Measurements from ENCODE around the gene ACTL7B. TPM values are rescaled to one million over a fixed set of nuclear protein-coding genes. Genes with fewer than 3 reads are reported as not detected.

ACTL7B gene
- total and polyA plus RNA-seq, 2 donors (not counting 1 experiment from before 2014, with no cell fraction given) = 0.07 TPM; not detected in 1

DNA sequence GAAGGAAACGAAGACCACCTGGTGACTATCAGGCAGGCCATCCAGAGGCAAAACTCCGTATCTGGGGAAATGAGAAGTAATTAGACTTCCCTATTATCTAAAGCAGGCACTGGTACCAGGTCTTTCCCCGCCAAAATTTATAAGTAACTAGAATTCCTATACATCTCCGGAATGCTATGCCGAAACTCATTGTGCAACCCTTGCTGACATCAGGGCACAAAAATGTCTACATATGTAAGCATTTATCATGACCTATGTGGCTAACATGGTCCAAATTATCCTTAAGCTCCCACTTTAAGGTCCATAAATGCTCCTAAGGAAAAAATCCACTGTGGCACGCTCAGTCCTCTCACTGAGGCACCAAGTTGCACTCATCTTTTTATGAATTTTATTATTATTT, 17.8 kb downstream of the ACTL7B start:
- no peak overlapping the region for H2AFZ ChIP-seq (ENCODE audit: insufficient read depth, low read depth, low read length, poor library complexity, severe bottlenecking)
- Mint-ChIP-seq H3K9me3 (ENCODE audit: insufficient read depth) (no peaks in the 10 kb centered on the region), H3K27ac (no peak overlapping the region), H3K27me3 (no peaks in the 10 kb centered on the region), H3K4me1 (peaks cover 33% of the 10 kb centered on the region), H3K4me3 (no peak overlapping the region)
- H3K4me1 ChIP-seq (ENCODE audit: control insufficient read depth in 2 of 2, insufficient read depth in 2 of 2, low read length in 2 of 2) = peaks cover 30% of the 10 kb centered on the region in 2 donors
- H4K20me1 ChIP-seq (ENCODE audit: control insufficient read depth, insufficient read depth, low read length, poor library complexity, severe bottlenecking) = no peaks in the 10 kb centered on the region
- H3K79me2 ChIP-seq (ENCODE audit: control insufficient read depth, insufficient read depth, low read length) = no peaks in the 10 kb centered on the region
- H3K27ac ChIP-seq (ENCODE audit: low read length in 2 of 2) = no peak overlapping the region
- no peak for ATAC-seq (ENCODE audit: low read depth)
- intact Hi-C loops (cut with micrococcal nuclease) = no loop called here
- no peak for DNase-seq
- H3K4me3 ChIP-seq (ENCODE audit: control extremely low read depth in 1 of 5, extremely low read depth in 1 of 5, insufficient read depth in 1 of 5, low read depth in 2 of 5, low read length in 4 of 5) = no peak overlapping the region
- H3K27me3 ChIP-seq (replicated peaks in 1 of 4; ENCODE audit: control extremely low read depth in 1 of 4, control insufficient read depth in 3 of 4, insufficient read depth in 4 of 4, low read length in 3 of 4) = no peaks in the 10 kb centered on the region
- 97% methylated on average over 3 of the region's 6 CpGs for WGBS (ENCODE audit: insufficient coverage)
- ChIA-PET POLR2A (no interaction called here), CTCF (no interaction called here)
- TF ChIP-seq EZH2 (IDR thresholded peaks at IDR 0.05; ENCODE audit: borderline replicate concordance, insufficient read depth, low read depth, low read length, poor library complexity, severe bottlenecking) = no peak
- TF ChIP-seq, protein P1, sequence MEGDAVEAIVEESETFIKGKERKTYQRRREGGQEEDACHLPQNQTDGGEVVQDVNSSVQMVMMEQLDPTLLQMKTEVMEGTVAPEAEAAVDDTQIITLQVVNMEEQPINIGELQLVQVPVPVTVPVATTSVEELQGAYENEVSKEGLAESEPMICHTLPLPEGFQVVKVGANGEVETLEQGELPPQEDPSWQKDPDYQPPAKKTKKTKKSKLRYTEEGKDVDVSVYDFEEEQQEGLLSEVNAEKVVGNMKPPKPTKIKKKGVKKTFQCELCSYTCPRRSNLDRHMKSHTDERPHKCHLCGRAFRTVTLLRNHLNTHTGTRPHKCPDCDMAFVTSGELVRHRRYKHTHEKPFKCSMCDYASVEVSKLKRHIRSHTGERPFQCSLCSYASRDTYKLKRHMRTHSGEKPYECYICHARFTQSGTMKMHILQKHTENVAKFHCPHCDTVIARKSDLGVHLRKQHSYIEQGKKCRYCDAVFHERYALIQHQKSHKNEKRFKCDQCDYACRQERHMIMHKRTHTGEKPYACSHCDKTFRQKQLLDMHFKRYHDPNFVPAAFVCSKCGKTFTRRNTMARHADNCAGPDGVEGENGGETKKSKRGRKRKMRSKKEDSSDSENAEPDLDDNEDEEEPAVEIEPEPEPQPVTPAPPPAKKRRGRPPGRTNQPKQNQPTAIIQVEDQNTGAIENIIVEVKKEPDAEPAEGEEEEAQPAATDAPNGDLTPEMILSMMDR (IDR thresholded peaks at IDR 0.05) = no peak
- H3K9me3 ChIP-seq (ENCODE audit: control extremely low read depth in 1 of 3, control insufficient read depth in 2 of 3, insufficient read depth in 1 of 3, low read length in 2 of 3) = no peaks in the 10 kb centered on the region
- no peak overlapping the region for H3K4me2 ChIP-seq (replicated peaks; ENCODE audit: low read depth, low read length, poor library complexity, severe bottlenecking)
- no peaks in the 10 kb centered on the region for H3K36me3 ChIP-seq (replicated peaks in 1 of 2; ENCODE audit: control extremely low read depth in 1 of 2, control insufficient read depth in 1 of 2, extremely low read depth in 1 of 2, insufficient read depth in 2 of 2, low read length in 1 of 2)
- H3K9ac ChIP-seq (ENCODE audit: low read length) = no peak overlapping the region

DNA sequence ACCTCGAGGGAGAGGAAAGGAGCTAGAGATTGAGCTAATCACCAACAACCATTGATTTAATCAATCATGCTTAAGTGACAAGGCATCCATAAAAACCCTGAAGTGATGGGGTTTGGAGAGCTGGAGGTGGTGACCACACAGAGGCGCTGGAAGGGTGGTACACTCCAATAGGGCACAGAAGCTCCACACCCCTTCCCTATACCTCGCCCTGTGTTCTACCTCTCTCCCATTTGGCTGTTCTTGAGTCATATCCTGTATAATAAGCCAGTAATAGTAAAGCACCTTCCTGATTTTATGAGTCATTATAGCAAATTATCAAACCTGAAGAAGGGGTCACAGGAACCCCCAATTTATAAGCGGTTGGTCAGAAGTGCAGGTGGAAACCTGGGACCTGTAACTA, 18.3 kb downstream of the ACTL7B start:
- Mint-ChIP-seq H3K4me3 (no peak overlapping the region), H3K9me3 (ENCODE audit: insufficient read depth) (no peaks in the 10 kb centered on the region), H3K27me3 (no peaks in the 10 kb centered on the region), H3K4me1 (peaks cover 28% of the 10 kb centered on the region), H3K27ac (no peak overlapping the region)
- no peak overlapping the region for H3K4me2 ChIP-seq (replicated peaks; ENCODE audit: low read depth, low read length, poor library complexity, severe bottlenecking)
- POLR2A ChIA-PET = no interaction called here
- no peaks in the 10 kb centered on the region for H3K79me2 ChIP-seq (ENCODE audit: control insufficient read depth, insufficient read depth, low read length)
- no peak overlapping the region for H3K4me3 ChIP-seq (ENCODE audit: control extremely low read depth in 1 of 5, extremely low read depth in 1 of 5, insufficient read depth in 1 of 5, low read depth in 2 of 5, low read length in 4 of 5)
- WGBS (ENCODE audit: insufficient coverage) = no CpG with 5 or more reads among the region's 4 CpGs
- no peaks in the 10 kb centered on the region for H4K20me1 ChIP-seq (ENCODE audit: control insufficient read depth, insufficient read depth, low read length, poor library complexity, severe bottlenecking)
- no peak overlapping the region for H3K9ac ChIP-seq (ENCODE audit: low read length)
- no peak for ATAC-seq (ENCODE audit: low read depth)
- TF ChIP-seq, protein P1 (IDR thresholded peaks at IDR 0.05) = no peak
- no peak for TF ChIP-seq EZH2 (IDR thresholded peaks at IDR 0.05; ENCODE audit: borderline replicate concordance, insufficient read depth, low read depth, low read length, poor library complexity, severe bottlenecking)
- H3K9me3 ChIP-seq (ENCODE audit: control extremely low read depth in 1 of 3, control insufficient read depth in 2 of 3, insufficient read depth in 1 of 3, low read length in 2 of 3) = no peaks in the 10 kb centered on the region
- H3K27ac ChIP-seq (ENCODE audit: low read length in 2 of 2) = no peak overlapping the region
- H3K4me1 ChIP-seq (ENCODE audit: control insufficient read depth in 2 of 2, insufficient read depth in 2 of 2, low read length in 2 of 2) = peaks cover 25% of the 10 kb centered on the region in 2 donors
- no peak for DNase-seq
- CTCF ChIA-PET = no interaction called here
- H3K36me3 ChIP-seq (replicated peaks in 1 of 2; ENCODE audit: control extremely low read depth in 1 of 2, control insufficient read depth in 1 of 2, extremely low read depth in 1 of 2, insufficient read depth in 2 of 2, low read length in 1 of 2) = no peaks in the 10 kb centered on the region
- no peak overlapping the region for H2AFZ ChIP-seq (ENCODE audit: insufficient read depth, low read depth, low read length, poor library complexity, severe bottlenecking)
- no peaks in the 10 kb centered on the region for H3K27me3 ChIP-seq (replicated peaks in 1 of 4; ENCODE audit: control extremely low read depth in 1 of 4, control insufficient read depth in 3 of 4, insufficient read depth in 4 of 4, low read length in 3 of 4)
- intact Hi-C loops (cut with micrococcal nuclease) = no loop called here

All from B cell (primary cell).